Tibial nerve (tissue), 4 donors: ENCODE data around the gene KCNH2. TPM values are rescaled to one million over a fixed set of nuclear protein-coding genes. Genes with fewer than 3 reads are reported as not detected.

Experiments
- DNase-seq, 2 donors: peaks; one replicate each; pipeline ENCODE4 v3.0.0-alpha.2; 2019; ENCODE audit warnings: low spot score in 2 of 2
- H3K27ac ChIP-seq, 4 donors: fragments of 200-600 bp; sonication (generic) in 3 of 4; one replicate each; pipeline ENCODE4 v1.5.1; 2017 to 2019; ENCODE audit warnings: mild to moderate bottlenecking in 1 of 4
- H3K27me3 ChIP-seq, 2 donors: fragments of 200-600 bp; sonication (generic) in 1 of 2; one replicate each; pipeline versions ENCODE4 v1.5.1 to v1.6.0; 2017 to 2019
- H3K36me3 ChIP-seq, 3 donors: fragments of 200-600 bp; sonication (generic); one replicate each; pipeline ENCODE4 v1.5.1; 2018 to 2019
- H3K4me1 ChIP-seq, 4 donors: fragments of 200-600 bp; sonication (generic) in 3 of 4; one replicate each; pipeline ENCODE4 v1.5.1; 2017 to 2019
- H3K4me3 ChIP-seq, 4 donors: fragments of 200-600 bp; sonication (generic) in 3 of 4; one replicate each; pipeline ENCODE4 v1.5.1; 2017 to 2019; ENCODE audit warnings: mild to moderate bottlenecking in 1 of 4, moderate library complexity in 1 of 4
- H3K9me3 ChIP-seq, 4 donors: fragments of 200-600 bp; sonication (generic) in 3 of 4; one replicate each; pipeline ENCODE4 v1.5.1; 2017 to 2019
- CTCF ChIP-seq, 5 experiments: fragments of 200-600 bp in 3 of 5; fragments of 450-650 bp in 2 of 5; sonication (generic) in 3 of 5; IDR thresholded peaks; one replicate each; pipeline ENCODE4 v1.5.1; 2016 to 2019; ENCODE audit warnings: antibody characterized with exemption in 5 of 5, mild to moderate bottlenecking in 3 of 5, moderate library complexity in 2 of 5
- EP300 ChIP-seq, 2 donors: sonication (generic); formaldehyde crosslinking; IDR thresholded peaks; one replicate each; pipeline ENCODE4 v1.6.1; 2017; ENCODE audit warnings: antibody characterized with exemption in 2 of 2, mild to moderate bottlenecking in 1 of 2
- POLR2A ChIP-seq, 2 donors: fragments of 450-650 bp; IDR thresholded peaks; one replicate each; pipeline ENCODE4 v1.6.1; 2017; ENCODE audit warnings: antibody characterized with exemption in 2 of 2, mild to moderate bottlenecking in 2 of 2, moderate library complexity in 2 of 2
- WGBS, 2 donors: methylation state at CpG; one replicate each; pipeline ENCODE4 v1.1.5; 2018; 5-methylcytosine and 5-hydroxymethylcytosine counted together
- total RNA-seq, 4 donors: library from RNA; depleted of rRNA; stranded (reverse); fragments of >200 nt; gene quantifications; one replicate each; pipeline ENCODE4 v1.1.0, GENCODE V29; 2016

Gene KCNH2
- total RNA-seq, 4 donors from 2014 or later, result 1.5 to 9.0 (median 2.4) TPM

DNA sequence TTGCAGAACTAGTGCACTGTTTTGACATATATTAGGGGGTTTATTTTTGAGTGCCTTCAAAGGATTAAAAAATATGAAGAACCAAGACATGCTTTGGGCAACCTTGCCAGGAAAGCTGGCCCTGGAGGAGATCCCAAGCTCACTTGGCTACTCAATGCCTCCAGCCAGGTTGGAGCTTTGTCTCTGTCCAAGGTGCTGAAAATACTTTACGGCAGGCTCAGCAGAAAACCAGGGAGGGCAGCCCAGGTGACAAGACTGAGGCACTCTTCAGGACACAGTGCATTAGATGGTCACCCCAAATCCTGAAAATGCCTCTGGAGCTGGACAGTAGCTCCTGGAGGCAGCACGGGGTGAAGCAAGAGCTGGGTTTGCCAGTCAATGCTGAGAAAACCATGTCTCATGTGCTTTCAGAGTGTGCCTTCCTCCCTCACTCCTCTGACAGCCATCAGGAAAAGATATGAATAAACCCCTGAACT lies 5.8 kb upstream of the KCNH2 start:
- peaks cover 0 to 36% (median 7%) of the 10 kb centered on the region in 4 donors for H3K4me1 ChIP-seq
- no peak for TF ChIP-seq CTCF (IDR thresholded peaks at IDR 0.05)
- no peak for TF ChIP-seq POLR2A (IDR thresholded peaks at IDR 0.05)
- no peak for TF ChIP-seq EP300 (IDR thresholded peaks at IDR 0.05)
- DNase-seq, result peak in 1 of 2 donors; percentile 26
- 0 to 15% methylated on average over 2 of the region's 2 CpGs for WGBS, 2 donors
- H3K4me3 ChIP-seq, result no peak overlapping the region
- no peak overlapping the region for H3K27ac ChIP-seq
- H3K36me3 ChIP-seq, result no peaks in the 10 kb centered on the region
- H3K9me3 ChIP-seq, result no peaks in the 10 kb centered on the region
- H3K27me3 ChIP-seq, result peaks cover 0 to 43% of the 10 kb centered on the region in 2 donors

GRCh38 chr7:150982351-150982750 lies 4.2 kb upstream of the KCNH2 start:
- Histone ChIP-seq H3K27me3 (peaks cover 0 to 39% of the 10 kb centered on the region in 2 donors), H3K9me3 (no peaks in the 10 kb centered on the region), H3K4me1 (peaks cover 0 to 38% (median 9%) of the 10 kb centered on the region in 4 donors), H3K27ac (no peak overlapping the region), H3K4me3 (no peak overlapping the region), H3K36me3 (no peaks in the 10 kb centered on the region)
- DNase-seq, result peak in 1 of 2 donors; percentile 27
- 10 to 34% methylated on average over 3 of the region's 3 CpGs for WGBS, 2 donors
- TF ChIP-seq POLR2A (IDR thresholded peaks at IDR 0.05) (no peak), EP300 (IDR thresholded peaks at IDR 0.05) (no peak), CTCF (IDR thresholded peaks at IDR 0.05) (no peak)

DNA sequence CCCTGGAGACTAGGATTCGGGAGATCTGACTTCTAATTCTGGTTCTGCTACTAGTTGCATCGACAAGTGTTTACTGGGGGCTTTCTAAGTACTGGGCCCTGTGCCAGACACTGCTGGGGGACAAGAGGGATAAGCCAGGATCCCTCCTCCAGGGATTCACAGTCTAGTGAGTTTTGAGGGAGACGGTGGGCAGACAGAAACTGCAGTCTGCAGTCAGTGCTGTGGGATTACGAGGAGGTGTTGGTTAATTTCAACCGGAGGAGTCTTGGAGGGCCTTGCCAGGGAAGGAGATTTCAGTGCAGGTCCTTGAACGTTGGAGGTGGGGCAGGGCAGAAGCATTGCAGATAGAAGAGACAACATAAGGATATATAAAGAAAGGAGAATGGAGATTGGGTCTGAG lies 3.5 kb upstream of the KCNH2 start:
- TF ChIP-seq POLR2A (IDR thresholded peaks at IDR 0.05), result no peak
- TF ChIP-seq CTCF (IDR thresholded peaks at IDR 0.05), result no peak
- no peak for TF ChIP-seq EP300 (IDR thresholded peaks at IDR 0.05)

GRCh38 chr7:150980663-150981062 lies 2.5 kb upstream of the KCNH2 start:
- 18 to 24% methylated on average over 2 of the region's 2 CpGs for WGBS, 2 donors
- TF ChIP-seq EP300 (IDR thresholded peaks at IDR 0.05), result no peak
- no peak for TF ChIP-seq CTCF (IDR thresholded peaks at IDR 0.05)
- no peak for TF ChIP-seq POLR2A (IDR thresholded peaks at IDR 0.05)
- Histone ChIP-seq H3K4me3 (no peak overlapping the region), H3K36me3 (no peaks in the 10 kb centered on the region), H3K27me3 (peaks cover 0 to 43% of the 10 kb centered on the region in 2 donors), H3K9me3 (no peaks in the 10 kb centered on the region), H3K27ac (no peak overlapping the region), H3K4me1 (peaks cover 0 to 42% (median 10%) of the 10 kb centered on the region in 4 donors)
- no peak for DNase-seq

More for the DNA sequence above, 3.5 kb upstream of the KCNH2 start:
- WGBS, 2 donors, result 47 to 66% methylated on average over 5 to 6 of the region's 6 CpGs
- Histone ChIP-seq H3K4me3 (no peak overlapping the region), H3K27ac (no peak overlapping the region), H3K27me3 (peaks cover 0 to 40% of the 10 kb centered on the region in 2 donors), H3K4me1 (peaks cover 0 to 45% (median 10%) of the 10 kb centered on the region in 4 donors), H3K9me3 (no peaks in the 10 kb centered on the region), H3K36me3 (no peaks in the 10 kb centered on the region)
- DNase-seq, result no peak

- H3K4me3 ChIP-seq, result no peak overlapping the region
- 38 to 42% methylated on average over 6 to 7 of the region's 7 CpGs for WGBS, 2 donors
- no peak overlapping the region for H3K27ac ChIP-seq
- H3K9me3 ChIP-seq, result no peaks in the 10 kb centered on the region
- peaks cover 0 to 48% (median 12%) of the 10 kb centered on the region in 4 donors for H3K4me1 ChIP-seq
- H3K36me3 ChIP-seq, result no peaks in the 10 kb centered on the region
- TF ChIP-seq EP300 (IDR thresholded peaks at IDR 0.05) (no peak), CTCF (IDR thresholded peaks at IDR 0.05) (no peak), POLR2A (IDR thresholded peaks at IDR 0.05) (no peak)
- peaks cover 0 to 47% of the 10 kb centered on the region in 2 donors for H3K27me3 ChIP-seq
- no peak for DNase-seq
Observed at GRCh38 chr7:150979713-150980390, 1.7 kb upstream of the KCNH2 start.
